HuH-7 (cell line): ENCODE results near the gene OLFML2B.
"Not testable (repeated sequence)": the region's sequence is repeated elsewhere in the genome, so short reads cannot be mapped to it uniquely, and the experiment has no call there.

Experiments
- DNase-seq: peaks from one replicate; pipeline ENCODE4 v3.0.0; 2011; ENCODE audit warnings: low spot score

Gene OLFML2B

DNA sequence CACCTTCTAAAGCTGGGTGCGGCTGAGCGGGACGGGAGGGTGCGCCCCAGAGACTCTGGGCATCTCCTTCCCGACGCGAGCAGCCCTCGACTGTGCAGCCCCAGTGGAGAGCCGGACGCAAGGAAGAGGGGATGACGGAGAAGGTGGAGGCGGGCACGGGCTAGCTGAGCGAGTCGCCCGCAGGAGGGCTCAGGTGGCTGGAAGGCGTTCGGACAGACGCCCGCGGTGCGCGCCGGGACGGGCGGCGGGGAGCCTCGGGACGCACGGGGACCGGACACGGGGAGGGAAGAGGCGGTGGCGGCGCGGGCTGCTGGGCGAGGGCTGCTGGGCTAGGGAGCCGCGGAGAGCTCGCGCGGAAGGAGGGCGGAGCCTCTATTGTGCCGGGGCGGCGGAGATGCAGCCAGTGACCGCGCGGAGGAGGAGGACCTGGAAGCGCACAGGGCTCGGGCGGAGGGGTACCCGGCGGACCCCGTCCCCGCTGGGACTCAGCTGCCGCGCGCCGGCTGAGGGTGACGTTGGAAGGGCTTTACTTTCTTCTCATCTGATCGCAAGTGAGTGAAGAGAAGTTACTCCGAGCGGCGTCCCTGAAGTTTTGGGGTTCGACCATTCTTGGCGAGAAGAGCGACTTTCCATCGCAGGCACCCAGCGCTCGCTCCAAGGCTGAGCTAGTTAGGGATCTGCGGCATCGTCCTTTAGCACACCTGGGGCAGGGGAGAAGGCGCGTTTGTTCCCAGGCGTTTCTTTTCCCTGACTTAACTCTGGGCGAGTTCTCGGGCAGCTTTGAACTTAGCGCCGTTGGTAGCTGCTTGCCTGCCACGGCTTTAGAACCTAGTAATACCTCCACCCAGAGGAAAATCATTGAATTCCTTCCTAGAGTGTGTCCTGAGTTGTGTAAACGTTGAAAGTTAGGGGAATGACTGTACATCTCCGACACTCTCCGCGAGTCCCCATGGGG lies at the start of gene OLFML2B:
OLFML2B (minus strand) TSS at position 323 of the 955 bp plus-strand sequence. CDS start 439 bp downstream, outside the sequence.
- DNase-seq, result peak; percentile 68

DNA sequence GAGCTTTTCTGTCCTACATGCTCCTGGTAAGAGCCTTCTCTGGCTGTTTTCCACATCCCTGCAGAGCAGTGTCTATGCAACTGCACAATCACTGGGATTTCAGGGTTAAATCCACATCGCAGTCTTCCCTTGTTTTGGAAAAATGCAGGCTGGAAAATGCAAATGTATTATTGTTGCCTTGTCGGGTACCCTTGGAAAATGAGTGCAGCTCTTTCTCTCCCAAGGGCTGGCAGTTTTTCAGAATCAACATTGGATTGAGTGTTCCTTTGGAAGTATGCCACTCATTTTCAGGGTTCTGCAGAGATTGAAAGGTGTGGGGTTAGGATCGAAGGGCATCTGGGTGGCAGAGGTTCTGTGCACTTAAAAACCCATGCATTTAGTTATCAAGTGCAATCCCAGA lies 49.1 kb upstream of the OLFML2B start:
- no peak for DNase-seq

DNA sequence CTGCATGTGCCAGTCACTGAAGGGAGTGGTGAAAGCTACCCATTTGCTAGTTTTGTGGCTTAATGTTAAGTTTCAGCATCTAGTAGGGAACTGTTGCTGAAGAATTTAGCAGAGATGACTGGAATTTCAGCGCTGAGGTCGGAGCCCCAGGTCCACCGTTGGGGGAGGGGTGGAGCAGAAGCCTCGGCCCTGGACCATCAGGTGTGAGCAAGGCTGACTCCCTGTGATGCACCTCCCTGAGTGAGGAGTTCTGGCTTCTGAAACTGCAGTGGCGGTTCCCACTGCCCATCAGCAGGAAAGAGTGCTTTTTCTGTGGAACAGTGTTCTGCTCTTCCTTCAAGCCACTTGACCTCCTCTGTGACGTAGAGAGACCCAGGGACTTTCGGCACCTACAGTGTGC lies 47.2 kb upstream of the OLFML2B start:
- DNase-seq, result no peak

DNA sequence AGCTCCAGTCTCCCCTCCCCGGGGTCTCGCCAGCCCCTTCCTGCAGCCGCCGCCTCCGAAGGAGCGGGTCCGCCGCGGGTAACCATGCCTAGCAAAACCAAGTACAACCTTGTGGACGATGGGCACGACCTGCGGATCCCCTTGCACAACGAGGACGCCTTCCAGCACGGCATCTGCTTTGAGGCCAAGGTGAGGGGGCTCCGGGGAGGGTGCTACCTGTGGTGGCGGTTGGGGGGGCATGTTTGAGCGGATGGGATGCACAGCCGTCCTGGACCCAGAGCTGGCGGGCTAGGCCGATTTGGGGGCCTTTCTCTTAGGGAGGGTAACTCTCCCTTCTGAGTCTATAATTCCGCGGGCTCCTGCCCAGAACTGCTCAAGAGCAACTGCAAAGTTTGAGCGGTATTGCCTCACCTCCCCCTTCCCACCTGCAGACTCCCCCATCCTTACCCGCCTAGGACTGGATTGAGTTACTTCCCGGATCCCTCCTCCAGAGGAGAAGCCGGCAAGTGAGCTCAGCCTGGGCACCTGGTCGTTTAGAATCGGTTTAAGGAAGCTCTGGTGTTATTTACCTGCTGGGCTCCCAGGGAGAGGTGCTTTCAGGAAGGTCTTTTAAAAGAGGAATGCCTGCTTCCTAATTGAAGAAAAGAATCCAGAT lies 46.6 kb upstream of the OLFML2B start:
- DNase-seq, result no peak

DNA sequence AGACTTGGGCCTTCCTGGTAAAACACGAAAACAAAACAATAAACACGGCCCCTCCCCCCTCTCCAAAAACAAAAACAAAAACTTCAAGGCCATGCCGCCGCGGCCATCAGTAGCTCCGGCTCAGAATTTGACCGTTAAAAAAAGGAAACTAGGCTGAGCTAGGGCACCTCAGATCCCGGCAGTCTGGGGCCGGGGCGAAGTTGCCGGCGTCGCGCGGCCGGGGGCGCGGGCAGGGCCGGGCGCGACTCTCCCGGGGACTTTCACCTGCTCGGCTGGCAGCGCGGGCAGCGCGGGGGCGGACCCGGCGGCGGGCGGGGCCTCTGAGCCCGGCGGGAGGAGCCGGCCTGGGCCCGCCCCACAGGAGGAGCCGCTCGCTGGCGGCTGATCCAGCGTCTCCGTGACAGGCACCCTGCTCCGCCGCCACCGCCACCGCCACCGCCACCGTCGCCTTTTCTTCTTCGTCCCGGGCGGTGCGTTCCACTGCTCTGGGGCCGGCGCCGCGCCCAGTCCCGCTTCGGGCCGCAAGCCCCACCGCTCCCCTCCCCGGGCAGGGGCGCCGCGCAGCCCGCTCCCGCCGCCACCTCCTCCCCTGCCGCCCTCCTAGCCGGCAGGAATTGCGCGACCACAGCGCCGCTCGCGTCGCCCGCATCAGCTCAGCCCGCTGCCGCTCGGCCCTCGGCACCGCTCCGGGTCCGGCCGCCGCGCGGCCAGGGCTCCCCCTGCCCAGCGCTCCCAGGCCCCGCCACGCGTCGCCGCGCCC lies 45.8 kb upstream of the OLFML2B start, which contains the start of gene NOS1AP:
NOS1AP (plus strand) TSS at position 358 of the 760 bp plus-strand sequence. CDS start 487 bp downstream, outside the sequence.
- peak; percentile 76 for DNase-seq

DNA sequence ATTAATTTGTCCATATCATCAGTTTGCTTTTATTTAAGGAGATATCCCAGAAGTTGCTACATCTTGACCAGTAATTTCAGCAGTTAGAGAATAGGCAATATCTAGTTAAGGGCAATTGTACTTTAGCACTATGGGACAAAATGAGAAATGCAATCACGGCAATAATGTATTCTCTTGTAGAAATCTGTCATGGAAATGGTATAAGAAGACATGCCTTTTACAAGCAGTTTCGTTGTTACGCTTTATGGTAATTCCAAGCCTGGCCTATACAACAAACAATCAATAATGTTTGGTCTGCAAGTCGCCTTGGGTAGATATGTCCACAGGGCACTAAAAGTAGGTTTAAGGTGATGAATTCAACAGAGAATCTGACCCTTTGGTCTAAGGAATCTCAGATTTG lies 44.6 kb upstream of the OLFML2B start:
- DNase-seq, result no peak

DNA sequence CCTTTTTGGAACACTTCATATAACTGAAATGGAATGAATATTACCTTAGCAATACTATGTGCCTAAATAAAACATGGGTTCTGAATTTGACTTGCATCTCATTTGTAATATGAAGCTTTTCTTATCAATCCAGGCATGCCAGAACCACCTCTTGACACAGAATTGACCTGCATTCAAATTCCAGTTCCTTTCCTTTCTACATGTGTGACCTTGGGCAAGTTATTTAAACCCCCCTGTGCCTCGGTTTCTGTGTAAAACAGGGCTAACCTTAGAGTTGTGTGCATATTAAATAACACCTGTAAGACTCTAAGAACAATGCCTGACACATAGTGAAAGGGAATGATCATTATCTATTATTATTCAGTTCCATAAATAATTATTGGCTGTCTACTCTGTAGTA lies 43.8 kb upstream of the OLFML2B start:
- no peak for DNase-seq

DNA sequence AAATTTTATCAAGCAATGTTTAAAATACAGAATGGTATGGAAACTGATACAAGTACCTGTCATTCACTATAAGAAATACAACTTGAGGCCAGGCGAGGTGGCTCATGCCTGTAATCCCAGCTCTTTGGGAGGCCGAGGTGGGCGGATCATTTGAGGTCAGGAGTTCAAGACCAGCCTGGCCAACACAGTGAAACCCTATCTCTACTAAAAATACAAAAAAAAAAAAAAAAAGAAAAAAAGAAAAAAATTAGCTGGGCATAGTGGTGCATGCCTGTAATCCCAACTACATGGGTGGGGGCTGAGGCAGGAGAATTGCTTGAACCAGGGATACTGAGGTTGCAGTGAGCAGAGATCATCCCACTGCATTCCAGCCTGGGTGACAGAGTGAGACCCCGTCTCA lies 43.2 kb upstream of the OLFML2B start:
- not testable (repeated sequence) for DNase-seq

DNA sequence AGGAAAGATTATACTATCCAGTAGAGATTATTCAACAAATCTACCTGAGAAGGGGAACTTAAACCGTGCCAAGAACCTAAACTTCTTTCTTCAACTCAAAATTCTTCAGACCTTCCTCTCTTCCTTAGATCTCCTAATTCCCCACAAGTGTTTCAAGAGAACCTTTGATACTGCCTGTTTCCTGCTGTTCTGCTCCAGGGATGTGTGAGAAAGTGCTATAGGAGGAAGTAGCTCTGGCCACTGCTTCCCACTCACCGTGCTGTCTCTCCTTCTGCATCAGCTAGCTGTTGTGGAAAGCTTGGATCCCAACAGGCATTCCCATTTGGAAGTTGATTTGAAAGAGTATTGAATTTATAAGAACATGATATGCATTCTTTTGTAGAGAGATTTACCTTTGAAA lies 41.3 kb upstream of the OLFML2B start:
- no peak for DNase-seq

DNA sequence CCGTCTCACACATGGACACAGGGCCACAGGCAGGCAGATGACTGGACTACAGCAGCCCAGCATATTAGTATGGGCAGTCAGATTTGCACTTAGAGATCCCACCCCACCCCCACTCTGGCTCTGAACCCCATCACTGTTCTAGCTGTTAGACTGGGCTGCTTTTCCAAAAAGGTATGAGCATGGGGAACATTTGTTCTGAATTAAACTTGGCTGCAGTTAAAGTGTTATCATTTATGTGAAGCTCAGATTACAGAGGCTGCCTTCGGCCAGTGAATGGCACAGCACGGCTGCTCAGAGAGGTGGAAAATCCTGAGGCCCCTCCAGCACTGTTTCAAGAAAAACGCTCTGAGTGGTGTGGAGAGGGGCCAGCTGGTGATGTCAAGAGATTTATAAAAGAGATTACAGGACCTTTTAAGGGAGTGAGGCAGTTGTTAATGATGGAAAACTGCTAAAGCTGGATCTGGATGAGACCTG lies 38.9 kb upstream of the OLFML2B start:
- DNase-seq, result no peak

DNA sequence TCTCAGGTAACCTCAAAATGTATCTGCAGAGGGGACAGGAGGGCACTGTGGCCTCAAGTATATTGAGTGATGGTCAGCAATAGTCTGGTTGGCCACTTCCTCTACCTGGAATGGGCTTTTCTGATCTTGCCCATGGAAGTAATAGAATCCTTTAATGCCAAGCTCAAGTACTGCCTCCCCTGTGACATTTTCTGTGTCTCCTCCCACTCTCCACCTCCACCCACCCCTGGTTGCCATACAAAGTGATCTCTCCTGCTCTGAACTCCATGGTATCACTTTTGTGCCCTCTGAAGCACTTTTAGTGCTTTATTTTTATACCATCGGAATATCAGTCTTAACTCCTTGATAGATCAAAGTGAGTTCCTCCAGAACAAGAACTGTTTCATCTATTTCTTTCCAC lies 36.6 kb upstream of the OLFML2B start:
- no peak for DNase-seq

DNA sequence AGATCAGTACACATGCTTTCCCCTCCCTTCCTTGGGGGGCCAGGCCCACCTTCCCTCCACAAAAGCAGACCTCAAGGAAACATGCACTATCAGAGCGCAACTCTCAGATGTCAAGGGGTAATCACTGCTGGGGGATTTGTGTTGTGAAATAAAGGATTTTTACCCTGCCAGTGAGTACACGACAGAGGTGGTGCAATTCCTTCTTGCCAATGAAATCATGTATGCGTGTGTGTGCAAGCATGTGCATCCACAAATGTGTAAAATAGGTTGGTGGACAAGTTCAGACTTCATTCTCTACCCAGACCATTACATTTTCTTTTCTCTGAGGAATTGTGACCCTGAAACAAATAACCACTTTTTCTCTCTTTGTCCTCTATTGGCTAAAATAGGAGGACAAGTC lies 36.1 kb upstream of the OLFML2B start:
- DNase-seq, result no peak

DNA sequence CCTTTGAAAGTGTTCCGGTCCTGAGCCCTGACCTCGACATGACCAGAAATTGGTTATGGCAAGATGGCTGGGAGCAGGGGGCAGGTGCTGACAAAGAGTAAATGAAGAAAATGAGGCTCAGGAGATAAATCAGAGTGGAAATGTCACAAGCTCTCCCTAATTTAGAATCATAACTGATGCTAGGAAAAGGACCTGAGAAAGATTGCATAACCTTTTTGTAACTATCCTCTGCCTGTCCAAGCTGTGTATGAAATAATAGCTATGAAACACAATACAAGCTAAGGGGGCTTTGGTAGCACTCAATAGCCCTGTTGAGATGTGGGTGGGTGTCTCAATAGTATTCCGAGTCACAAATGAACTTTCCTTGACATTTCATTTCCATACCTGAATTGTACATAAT lies 32.9 kb upstream of the OLFML2B start:
- DNase-seq, result no peak

DNA sequence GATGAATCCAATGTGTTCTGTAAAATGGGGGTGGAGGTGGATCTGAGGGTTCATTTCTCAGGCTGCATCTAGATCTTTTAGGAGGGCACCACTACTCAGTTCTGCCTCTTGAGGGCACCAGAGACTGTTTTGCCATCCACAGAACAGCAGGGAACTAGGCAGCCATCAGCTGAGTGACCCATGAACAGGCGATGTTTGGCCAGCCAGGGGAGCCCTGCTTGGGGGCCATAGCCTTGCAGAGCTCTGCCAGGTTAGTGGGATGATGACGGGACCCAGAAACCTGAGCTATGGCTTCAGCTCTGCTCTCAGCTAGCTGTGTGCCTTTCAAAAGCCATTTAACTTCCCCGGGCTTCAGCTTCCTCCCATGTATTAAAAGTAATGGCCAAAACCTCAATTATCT lies 32.4 kb upstream of the OLFML2B start:
- DNase-seq, result peak; percentile 67

DNA sequence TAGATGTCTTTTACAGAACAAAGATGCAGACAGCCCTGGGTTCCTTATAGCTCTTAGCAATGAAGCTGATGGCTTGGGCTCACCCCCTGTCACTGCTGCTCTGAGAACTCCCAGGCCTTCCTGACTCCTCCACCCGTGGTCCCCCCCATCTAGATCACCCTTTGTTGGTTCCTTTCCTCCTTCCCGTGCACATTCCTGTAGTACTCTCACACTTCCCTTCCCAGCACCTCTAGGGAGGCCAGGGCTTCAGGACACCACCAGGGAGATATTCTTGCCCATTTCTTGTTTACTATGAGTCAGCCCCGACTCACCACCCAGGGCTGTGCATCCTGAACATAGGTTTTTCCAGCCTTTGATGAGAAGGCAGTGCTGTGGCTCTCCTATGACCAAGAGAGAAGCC lies 31.4 kb upstream of the OLFML2B start:
- no peak for DNase-seq

DNA sequence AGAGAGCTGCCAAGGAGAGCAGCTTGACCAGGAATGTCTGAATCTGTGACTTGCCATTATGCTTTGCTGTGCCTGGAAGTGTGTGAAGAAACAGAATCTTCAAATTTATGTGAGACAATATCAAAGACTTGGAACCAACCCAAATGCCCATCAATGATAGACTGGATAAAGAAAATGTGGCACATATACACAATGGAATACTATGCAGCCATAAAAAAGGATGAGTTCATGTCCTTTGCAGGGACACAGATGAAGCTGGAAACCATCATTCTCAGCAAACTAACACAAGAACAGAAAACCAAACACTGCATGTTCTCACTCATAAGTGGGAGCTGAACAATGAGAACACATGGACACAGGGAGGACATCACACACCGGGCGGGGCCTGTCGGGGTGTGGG lies 30.3 kb upstream of the OLFML2B start:
- not testable (repeated sequence) for DNase-seq

DNA sequence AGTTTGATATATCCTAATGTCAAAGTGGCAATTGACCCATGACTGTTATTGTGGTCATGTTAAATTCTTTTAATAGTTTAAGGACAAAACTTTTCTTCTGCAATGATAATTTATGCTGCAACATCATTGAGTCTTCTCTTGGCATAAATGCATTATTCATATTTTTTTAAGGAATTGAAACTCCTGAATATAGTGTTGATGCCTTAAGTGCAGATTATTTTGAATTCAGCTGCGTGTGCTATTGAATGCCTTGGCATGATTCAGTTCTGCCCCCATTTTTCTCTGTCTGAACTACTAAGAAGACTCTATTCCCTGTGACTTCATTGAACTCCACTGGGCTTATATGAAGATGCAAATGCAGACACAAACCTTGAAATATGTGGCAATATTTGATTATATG lies 23.3 kb upstream of the OLFML2B start:
- DNase-seq, result no peak

DNA sequence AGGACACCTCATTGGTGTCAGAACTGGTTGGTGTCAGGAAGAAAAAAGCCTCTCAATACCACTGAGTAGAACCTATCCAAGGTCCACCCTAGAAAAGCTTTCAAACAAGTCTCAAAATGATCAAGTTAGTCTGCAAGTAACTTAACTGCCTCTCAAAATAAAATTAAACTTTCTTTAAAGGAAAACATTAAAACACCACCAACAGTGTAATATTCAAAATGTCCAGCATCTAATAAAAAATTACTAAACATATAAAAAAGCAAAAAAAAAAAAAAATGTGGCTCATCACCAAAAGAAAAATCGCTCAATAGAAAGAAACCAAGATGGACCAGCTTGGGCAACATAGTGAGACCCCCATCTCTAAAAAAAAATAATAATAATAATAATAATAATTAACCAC lies 18.7 kb upstream of the OLFML2B start:
- DNase-seq, result no peak

DNA sequence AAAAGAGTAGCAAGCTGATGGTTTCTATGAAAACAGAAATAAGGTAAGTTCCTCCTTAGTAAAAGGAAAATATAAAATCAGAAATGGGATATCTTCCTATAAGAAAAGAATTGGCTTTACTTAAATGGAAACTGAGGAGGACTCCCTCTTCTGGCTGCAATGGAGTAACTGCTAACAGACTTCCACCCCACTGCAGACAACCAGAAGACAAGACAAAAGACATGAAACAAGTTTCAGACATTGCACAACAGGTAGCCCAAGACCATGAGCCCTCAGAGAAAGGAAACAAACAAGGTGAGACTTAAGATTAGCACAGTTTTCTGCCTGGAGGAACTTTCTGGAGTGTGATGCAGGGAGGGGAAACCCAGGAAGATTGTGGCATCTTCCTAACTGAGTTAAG lies 17.0 kb upstream of the OLFML2B start:
- DNase-seq, result no peak

DNA sequence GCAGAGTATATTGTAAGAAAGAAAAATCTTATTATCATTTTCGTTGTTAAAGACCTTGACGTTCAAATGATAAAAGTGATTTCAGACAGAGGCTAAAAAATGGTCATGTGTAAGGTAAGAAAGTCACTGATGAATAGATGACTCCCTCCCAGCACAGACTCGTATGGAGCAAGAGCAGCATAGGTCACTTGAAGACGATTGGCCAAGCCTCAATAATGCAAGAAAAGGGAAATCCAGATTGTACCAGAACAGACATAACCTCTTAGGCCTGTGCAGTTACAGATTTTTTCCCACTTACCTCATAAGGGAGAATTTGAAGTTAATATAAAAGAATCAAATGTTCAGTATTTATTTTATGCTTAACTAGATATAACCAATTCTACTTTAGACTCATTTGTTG lies 16.3 kb upstream of the OLFML2B start:
- DNase-seq, result no peak

DNA sequence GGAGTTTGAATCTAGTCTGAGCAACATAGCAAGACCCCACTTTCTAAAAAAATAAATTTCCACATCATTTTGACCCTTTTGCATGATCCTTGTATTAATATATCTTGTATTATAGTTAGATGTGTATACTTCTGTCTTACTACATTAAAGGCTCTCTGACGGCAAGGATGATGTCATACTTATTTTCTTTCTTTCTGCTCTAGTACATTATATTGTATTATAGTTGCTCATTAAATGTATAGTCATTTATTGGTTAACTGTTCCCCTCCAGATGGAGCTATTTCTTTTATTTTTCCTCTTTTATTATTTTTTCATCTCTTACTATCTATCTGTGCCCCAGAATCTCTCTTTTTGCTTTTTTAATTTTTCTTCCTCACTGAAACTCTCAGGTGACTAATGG lies 15.0 kb upstream of the OLFML2B start:
- no peak for DNase-seq

DNA sequence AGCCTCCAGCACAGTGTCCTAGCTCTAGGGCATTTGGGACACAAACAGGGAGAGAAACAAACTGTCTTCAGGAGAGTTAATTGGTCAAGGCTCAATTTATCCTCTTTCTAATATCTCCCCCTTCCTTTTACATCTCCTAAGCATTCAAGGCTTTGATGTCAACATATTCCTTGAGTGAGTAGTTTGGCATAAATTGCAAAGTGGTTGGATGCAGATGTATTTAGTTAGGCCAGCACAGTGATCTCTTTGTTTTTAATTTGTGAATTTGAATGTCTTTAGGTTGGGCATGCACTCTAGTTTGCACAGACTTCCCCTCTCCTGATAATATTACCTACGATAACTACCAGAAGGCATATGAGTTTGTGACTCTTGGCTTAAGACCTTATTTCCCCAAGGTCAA lies 12.5 kb upstream of the OLFML2B start:
- DNase-seq, result no peak
